Skeletal muscle cell (primary cell): ENCODE measurements around the gene LILRB3.
"Not testable (repeated sequence)": the region's sequence is repeated elsewhere in the genome, so short reads cannot be mapped to it uniquely, and the experiment has no call there.

Experiments
- DNase-seq: peaks from one replicate; pipeline ENCODE4 v3.0.0-alpha.2; 2010; ENCODE audit warnings: low read depth
- H3K4me3 ChIP-seq: 2 replicates; pipeline ENCODE4 v1.5.1; 2011; ENCODE audit warnings: low read depth, mild to moderate bottlenecking, control low read depth, low read length, moderate library complexity

The LILRB3 gene

GRCh38 chr19:54216869-54217268, 5.9 kb downstream of the LILRB3 start:
- no peak for DNase-seq
- no peak overlapping the region for H3K4me3 ChIP-seq

DNA sequence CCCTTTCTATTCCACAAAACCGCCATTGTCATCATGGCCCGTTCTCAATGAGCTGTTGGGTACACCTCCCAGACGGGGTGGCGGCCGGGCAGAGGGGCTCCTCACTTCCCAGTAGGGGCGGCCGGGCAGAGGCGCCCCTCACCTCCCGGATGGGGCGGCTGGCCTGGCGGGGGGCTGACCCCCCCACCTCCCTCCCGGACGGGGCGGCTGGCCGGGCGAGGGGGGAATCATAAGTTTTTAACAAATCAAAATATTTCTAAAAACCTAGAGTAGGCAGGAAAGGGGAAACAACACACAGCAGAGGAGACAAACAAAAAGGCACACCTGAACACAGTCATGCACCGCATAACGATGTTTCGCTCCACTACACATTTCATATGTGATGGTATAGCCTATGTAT, 8.1 kb downstream of the LILRB3 start:
- H3K4me3 ChIP-seq, DNase-seq: not testable (repeated sequence)

DNA sequence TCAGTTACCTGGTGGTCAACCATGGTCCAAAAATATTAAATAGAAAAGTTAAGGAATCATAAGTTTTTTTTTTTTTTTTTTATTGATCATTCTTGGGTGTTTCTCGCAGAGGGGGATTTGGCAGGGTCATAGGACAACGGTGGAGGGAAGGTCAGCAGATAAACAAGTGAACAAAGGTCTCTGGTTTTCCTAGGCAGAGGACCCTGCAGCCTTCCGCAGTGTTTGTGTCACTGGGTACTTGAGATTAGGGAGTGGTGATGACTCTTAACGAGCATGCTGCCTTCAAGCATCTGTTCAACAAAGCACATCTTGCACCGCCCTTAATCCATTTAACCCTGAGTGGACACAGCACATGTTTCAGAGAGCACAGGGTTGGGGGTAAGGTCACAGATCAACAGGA, 8.6 kb downstream of the LILRB3 start:
- not testable (repeated sequence) for DNase-seq, H3K4me3 ChIP-seq

DNA sequence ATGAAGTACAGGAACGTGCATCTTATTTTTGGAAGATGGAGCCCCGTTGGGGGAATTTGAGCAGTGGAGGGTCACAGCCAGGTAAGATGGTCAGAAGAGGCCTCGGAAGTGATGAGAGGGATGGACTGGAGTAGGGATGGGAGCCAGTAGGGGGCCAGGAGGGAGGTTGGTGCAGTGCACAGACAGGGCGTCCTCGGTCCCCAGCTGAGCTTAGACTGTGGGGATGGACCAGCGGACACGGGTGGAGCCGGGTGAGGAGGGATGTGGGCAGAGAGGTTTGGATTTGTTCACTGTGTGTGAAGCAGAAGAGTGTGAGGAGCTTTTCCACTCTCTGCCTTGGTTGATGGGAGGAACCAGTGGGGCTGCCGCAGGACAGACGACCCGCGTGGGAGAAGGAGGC, 11.6 kb downstream of the LILRB3 start:
- DNase-seq: no peak
- H3K4me3 ChIP-seq: no peak overlapping the region

GRCh38 chr19:54209811-54210494, 12.9 kb downstream of the LILRB3 start:
- DNase-seq: peak; percentile 89
- H3K4me3 ChIP-seq: no peak overlapping the region

GRCh38 chr19:54209058-54209810, 13.6 kb downstream of the LILRB3 start:
- no peak overlapping the region for H3K4me3 ChIP-seq

GRCh38 chr19:54208784-54209057, 14.1 kb downstream of the LILRB3 start:
- DNase-seq: no peak
- H3K4me3 ChIP-seq: no peak overlapping the region

More at GRCh38 chr19:54209058-54209810, 13.6 kb downstream of the LILRB3 start:
- DNase-seq: no peak

- H3K4me3 ChIP-seq: no peak overlapping the region
- DNase-seq: peak; percentile 75
Measured at GRCh38 chr19:54207983-54208783, 14.6 kb downstream of the LILRB3 start.

- no peak for DNase-seq
Measured at GRCh38 chr19:54207676-54207982, 15.2 kb downstream of the LILRB3 start.

GRCh38 chr19:54207193-54207592, 15.6 kb downstream of the LILRB3 start:
- not testable (repeated sequence) for DNase-seq, H3K4me3 ChIP-seq

More at GRCh38 chr19:54207676-54207982, 15.2 kb downstream of the LILRB3 start:
- H3K4me3 ChIP-seq: no peak overlapping the region

- no peak for DNase-seq
- no peak overlapping the region for H3K4me3 ChIP-seq
Measured at GRCh38 chr19:54206831-54207177, 16.0 kb downstream of the LILRB3 start.

- DNase-seq: no peak
- H3K4me3 ChIP-seq: no peak overlapping the region
Measured at GRCh38 chr19:54206030-54206830, 16.6 kb downstream of the LILRB3 start.

DNA sequence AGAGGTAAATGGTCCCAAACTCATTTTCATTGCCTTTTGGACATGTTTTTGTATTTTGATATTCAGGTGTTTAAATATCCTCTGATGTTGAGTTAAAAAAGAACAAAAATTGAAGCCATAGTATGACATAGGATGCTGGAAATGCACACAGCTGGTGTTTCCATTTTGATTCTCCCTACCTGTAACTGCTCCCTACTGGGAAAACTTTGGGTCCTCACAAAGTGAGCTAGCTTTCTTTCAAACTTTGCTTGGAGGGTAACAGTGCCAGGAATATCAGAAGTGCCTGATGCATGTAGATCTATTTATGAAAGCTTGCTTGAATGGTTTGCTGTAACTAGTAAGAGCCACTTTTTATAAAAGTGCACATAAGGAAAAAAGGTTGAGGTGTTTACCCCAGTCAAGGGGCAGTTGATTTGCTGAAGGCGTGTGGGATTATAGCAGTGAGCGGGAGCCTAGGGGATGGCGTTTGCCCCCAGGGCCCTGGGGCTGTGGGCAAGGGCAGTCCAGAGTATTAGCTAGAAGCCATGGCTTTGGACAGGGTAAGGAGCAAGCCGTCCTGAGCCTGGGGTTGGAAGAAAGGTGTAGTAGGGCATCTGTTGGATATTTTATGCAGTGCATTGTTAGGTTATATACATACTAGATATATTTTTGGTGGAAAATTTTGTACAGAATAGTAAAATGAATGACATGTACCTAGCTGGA, 17.9 kb downstream of the LILRB3 start:
- no peak for DNase-seq
- H3K4me3 ChIP-seq: no peak overlapping the region

- no peak for DNase-seq
- peak overlapping the region; percentile 7 for H3K4me3 ChIP-seq
Measured at GRCh38 chr19:54203151-54203611, 19.6 kb downstream of the LILRB3 start.

DNA sequence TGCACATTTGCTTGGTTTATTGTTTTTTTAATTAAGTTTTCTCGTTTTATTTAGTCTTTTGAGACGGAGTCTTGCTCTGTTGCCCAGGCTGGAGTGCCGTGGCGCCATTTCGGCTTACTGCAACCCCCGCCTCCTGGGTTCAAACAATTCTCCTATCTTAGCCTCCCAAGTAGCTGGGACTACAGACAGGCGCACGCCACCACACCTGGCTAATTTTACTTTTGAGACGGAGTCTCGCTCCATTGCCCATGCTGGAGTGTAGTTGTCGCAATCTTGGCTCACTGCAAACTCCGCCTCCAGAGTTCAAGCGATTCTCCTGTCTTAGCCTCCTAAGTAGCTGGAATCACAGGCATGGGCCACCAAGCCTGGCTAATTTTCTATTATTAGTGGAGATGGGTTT, 20.8 kb downstream of the LILRB3 start:
- peak overlapping the region; percentile 71 for H3K4me3 ChIP-seq
- no peak for DNase-seq

- peak overlapping the region; percentile 71 for H3K4me3 ChIP-seq
- DNase-seq: no peak
Measured at GRCh38 chr19:54201172-54201701, 21.6 kb downstream of the LILRB3 start.

- H3K4me3 ChIP-seq: no peak overlapping the region
- no peak for DNase-seq
Measured at GRCh38 chr19:54199401-54199800, 23.4 kb downstream of the LILRB3 start.

DNA sequence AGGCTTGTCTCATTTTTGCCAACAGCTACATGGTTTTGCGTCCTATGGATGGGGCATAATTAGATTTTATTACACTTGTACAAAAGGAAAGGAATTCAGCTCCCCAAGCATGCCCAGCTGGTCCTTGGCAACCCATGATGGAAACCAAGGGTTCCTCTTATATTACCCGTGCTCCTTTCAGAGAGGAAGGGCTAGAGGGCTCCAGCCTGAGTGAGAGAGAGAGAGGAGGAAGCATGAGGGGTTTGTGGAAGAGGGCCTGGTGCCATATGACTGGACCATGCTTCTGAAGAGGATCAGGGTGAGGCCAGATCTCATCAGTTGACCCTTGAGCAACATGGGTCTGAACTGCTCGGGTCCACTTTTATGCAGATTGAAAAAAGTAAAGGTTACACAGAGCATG, 25.7 kb downstream of the LILRB3 start:
- no peak for DNase-seq
- H3K4me3 ChIP-seq: no peak overlapping the region

- H3K4me3 ChIP-seq: no peak overlapping the region
- no peak for DNase-seq
Measured at GRCh38 chr19:54196536-54196935, 26.3 kb downstream of the LILRB3 start.
